GM13976 (cell line): ENCODE measurements around the gene NAA40.

Experiments
- DNase-seq: peaks from one replicate; pipeline ENCODE4 v3.0.0; 2012; ENCODE audit warnings: low spot score
- CTCF ChIP-seq: IDR thresholded peaks from 2 replicates; pipeline ENCODE4 v1.5.1; 2012; ENCODE audit warnings: borderline replicate concordance, mild to moderate bottlenecking; ENCODE audit not compliant: insufficient read depth; ENCODE audit errors: extremely low read depth, missing control alignments, control extremely low read depth
- in situ Hi-C: fragments of 300-500 bp; cut with MboI; formaldehyde crosslinking; loops from one replicate; pipeline ENCODE4 v1.12.0; 2022; ENCODE audit warnings: low sequenced_read_pairs, mixed read lengths, inconsistent platforms; ENCODE audit not compliant: unreplicated experiment

The NAA40 gene

GRCh38 chr11:63920939-63921417, 17.8 kb upstream of the NAA40 start:
- peak; percentile 78 for DNase-seq
- peak; percentile 48 for TF ChIP-seq CTCF
- in situ Hi-C loops = no loop called here

GRCh38 chr11:63922673-63923192, 16.1 kb upstream of the NAA40 start:
- TF ChIP-seq CTCF = no peak
- no peak for DNase-seq
- in situ Hi-C loops = no loop called here

DNA sequence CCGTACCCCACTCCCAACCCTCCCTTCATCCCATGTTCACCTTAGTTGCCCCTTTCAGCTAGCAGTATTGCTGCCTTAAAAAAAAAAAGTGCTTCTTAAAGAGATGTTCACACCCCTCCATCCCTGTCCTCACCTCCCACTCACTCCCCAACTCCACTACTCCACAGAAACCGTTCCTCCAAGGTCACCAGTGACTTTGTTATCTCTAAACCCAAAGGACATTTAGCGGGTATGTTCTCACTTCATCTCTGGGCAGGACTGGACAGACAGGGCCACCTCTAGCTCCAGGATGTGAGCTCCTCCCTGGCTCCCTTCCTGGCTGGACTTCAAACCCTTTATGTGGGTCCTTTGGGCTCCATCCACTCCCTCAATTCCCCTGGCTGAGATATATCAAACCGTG, 15.5 kb upstream of the NAA40 start:
- no peak for TF ChIP-seq CTCF
- no peak for DNase-seq
- in situ Hi-C loops = no loop called here

- in situ Hi-C loops = no loop called here
- no peak for TF ChIP-seq CTCF
- no peak for DNase-seq
Observed at GRCh38 chr11:63929616-63930015, 9.2 kb upstream of the NAA40 start.

- in situ Hi-C loops = no loop called here
- no peak for TF ChIP-seq CTCF
- DNase-seq = no peak
Observed at GRCh38 chr11:63931045-63931444, 7.8 kb upstream of the NAA40 start.

DNA sequence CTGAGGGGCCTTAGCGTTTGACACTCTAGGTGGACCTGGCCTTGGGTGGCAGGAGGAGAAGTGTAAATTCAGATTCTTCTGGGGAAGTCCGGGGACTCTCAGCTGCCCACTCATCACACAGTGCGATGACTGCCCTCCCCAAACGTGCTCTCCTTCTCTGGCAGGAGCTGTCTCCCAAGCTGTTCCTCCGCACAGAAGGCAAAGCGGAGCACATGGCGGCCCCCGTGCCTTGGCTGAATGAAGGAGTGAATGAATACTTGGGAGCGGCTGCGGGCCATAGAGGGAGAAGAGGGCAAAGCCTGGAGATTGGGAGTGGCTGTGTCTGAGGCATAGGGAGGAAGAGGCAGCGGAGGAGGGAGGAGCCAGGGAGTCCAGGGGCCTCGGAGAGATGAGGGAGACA, 6.9 kb upstream of the NAA40 start:
- no peak for DNase-seq
- no peak for TF ChIP-seq CTCF
- in situ Hi-C loops = no loop called here

DNA sequence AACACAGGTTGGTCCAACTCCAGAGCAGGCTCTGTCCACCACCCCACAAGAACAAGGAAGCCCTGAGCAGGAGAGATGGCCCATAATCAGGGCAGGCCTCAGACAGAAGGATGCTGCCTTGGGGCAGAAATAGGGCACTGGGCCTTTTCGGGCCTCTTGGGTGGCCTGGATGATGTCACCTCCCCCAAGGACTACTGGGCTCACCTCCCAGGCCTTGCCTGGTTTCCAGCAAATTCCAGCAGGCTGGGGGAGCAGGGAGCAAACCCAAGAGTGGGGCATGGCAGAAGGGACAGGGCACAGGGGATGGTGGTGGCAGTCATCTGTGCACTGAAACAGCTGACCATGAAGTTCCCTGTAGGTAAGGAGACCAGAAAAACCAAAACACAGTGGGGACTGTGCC, 5.3 kb upstream of the NAA40 start:
- DNase-seq = no peak
- no peak for TF ChIP-seq CTCF
- in situ Hi-C loops = no loop called here
